Natural killer cell (primary cell): ENCODE data around the gene ME1. TPM values are rescaled to one million over a fixed set of nuclear protein-coding genes. Genes with fewer than 3 reads are reported as not detected.

Experiments used
- ATAC-seq, 3 donors: fragments of 150-1000 bp in 2 of 3; fragments of 200-7000 bp in 1 of 3; cut with Tn5 transposase; 1 replicate in 1 of 3; 2 replicates in 2 of 3; pipeline ENCODE4 v1.10.0; 2021; ENCODE audit warnings: mild to moderate bottlenecking in 2 of 3, moderate library complexity in 2 of 3
- DNase-seq, 2 donors: peaks; one replicate each; pipeline versions ENCODE4 v3.0.0 to v3.0.0-alpha.2; 2013 to 2021; ENCODE audit warnings: mixed read lengths in 1 of 2
- H3K27ac ChIP-seq: one replicate; pipeline ENCODE4 v1.5.1; 2013; ENCODE audit warnings: mild to moderate bottlenecking, low read length
- H3K27me3 ChIP-seq: one replicate; pipeline ENCODE4 v1.6.1; 2013; ENCODE audit warnings: low read length; ENCODE audit not compliant: control insufficient read depth, insufficient read depth
- H3K36me3 ChIP-seq: one replicate; pipeline ENCODE4 v1.6.1; 2013; ENCODE audit warnings: low read length; ENCODE audit not compliant: control insufficient read depth, insufficient read depth
- H3K4me1 ChIP-seq: one replicate; pipeline ENCODE4 v1.6.1; 2013; ENCODE audit warnings: low read length; ENCODE audit not compliant: control insufficient read depth, insufficient read depth
- H3K4me3 ChIP-seq: one replicate; pipeline ENCODE4 v1.5.1; 2013; ENCODE audit warnings: low read length
- H3K9me3 ChIP-seq: one replicate; pipeline ENCODE4 v1.6.1; 2013; ENCODE audit warnings: low read length; ENCODE audit not compliant: control insufficient read depth, insufficient read depth
- H3K27ac Mint-ChIP-seq, 2 donors: one replicate each; pipeline ENCODE4 v1.8.0; 2022; ENCODE audit warnings: mild to moderate bottlenecking in 2 of 2, mixed read lengths in 2 of 2, moderate library complexity in 1 of 2
- H3K27me3 Mint-ChIP-seq, 2 donors: one replicate each; pipeline ENCODE4 v1.8.0; 2022; ENCODE audit warnings: low read depth in 2 of 2, mixed read lengths in 2 of 2
- H3K36me3 Mint-ChIP-seq: one replicate; pipeline ENCODE4 v1.8.0; 2022; ENCODE audit warnings: mixed read lengths
- H3K4me1 Mint-ChIP-seq, 2 donors: one replicate each; pipeline ENCODE4 v1.8.0; 2022; ENCODE audit warnings: mixed read lengths in 2 of 2
- H3K4me3 Mint-ChIP-seq: one replicate; pipeline ENCODE4 v1.8.0; 2022; ENCODE audit warnings: mild to moderate bottlenecking, moderate library complexity, mixed read lengths
- H3K9me3 Mint-ChIP-seq, 2 donors: one replicate each; pipeline ENCODE4 v1.8.0; 2022; ENCODE audit warnings: mixed read lengths in 2 of 2
- CTCF ChIP-seq: fragments of 200-600 bp; IDR thresholded peaks from one replicate; pipeline ENCODE4 v1.8.0; 2022; ENCODE audit warnings: antibody characterized with exemption
- WGBS: methylation state at CpG from one replicate; pipeline ENCODE4 v1.1.7; 2013; ENCODE audit warnings: missing lambda C conversion rate; ENCODE audit not compliant: insufficient coverage; 5-methylcytosine and 5-hydroxymethylcytosine counted together
- intact Hi-C: fragments of 100-400 bp; cut with micrococcal nuclease; formaldehyde crosslinking; loops from one replicate; pipeline ENCODE4 v1.14.2; 2022
- total RNA-seq, 4 donors: library from RNA; stranded (reverse); fragments of 120-200 nt in 1 of 4; gene quantifications; one replicate each; pipeline versions ENCODE4 v1.2.3 to v1.2.4, GENCODE V29; 2013 to 2022

The ME1 gene
- total RNA-seq, 3 donors from 2014 or later (not counting 1 experiment from before 2014, with no cell fraction given), result 0.14 to 0.32 TPM; not detected in 1

DNA sequence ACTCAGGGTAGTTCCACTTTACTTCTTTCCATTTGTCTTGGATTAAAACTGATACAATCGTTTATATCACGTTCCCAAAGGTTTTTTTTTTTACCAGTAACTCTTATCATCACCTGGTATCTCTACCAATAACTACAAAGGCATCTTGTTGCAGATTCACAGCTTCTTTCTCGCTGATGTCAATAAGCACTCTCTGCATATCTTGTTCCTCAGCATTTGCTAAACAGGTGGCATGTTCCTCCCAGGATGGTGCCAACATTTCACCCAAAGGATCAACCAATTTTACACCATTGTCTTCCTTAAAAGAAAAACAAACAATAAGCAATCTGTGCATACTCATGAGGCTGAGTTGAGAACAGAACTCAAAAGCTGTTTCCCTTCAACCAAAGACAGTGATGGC lies 242.3 kb downstream of the ME1 start:
- 90% methylated on average over 3 of the region's 3 CpGs for WGBS
- Histone ChIP-seq H3K9me3 (no peaks in the 10 kb centered on the region), H3K27me3 (no peaks in the 10 kb centered on the region), H3K36me3 (peaks cover 11% of the 10 kb centered on the region), H3K27ac (no peak overlapping the region), H3K4me1 (peaks cover 10% of the 10 kb centered on the region), H3K4me3 (no peak overlapping the region)
- ATAC-seq (no peak), DNase-seq (no peak)
- no peak overlapping the region for H3K27ac Mint-ChIP-seq
- no peaks in the 10 kb centered on the region for H3K9me3 Mint-ChIP-seq
- TF ChIP-seq CTCF, result no peak
- H3K4me3 Mint-ChIP-seq, result no peak overlapping the region
- H3K27me3 Mint-ChIP-seq, result no peaks in the 10 kb centered on the region
- peaks cover 7% of the 10 kb centered on the region for H3K36me3 Mint-ChIP-seq
- H3K4me1 Mint-ChIP-seq, result peaks cover 10 to 19% of the 10 kb centered on the region in 2 donors
- intact Hi-C loops, result no loop called here

GRCh38 chr6:83185096-83185495 lies 245.8 kb downstream of the ME1 start:
- Mint-ChIP-seq H3K4me1 (peaks cover 0 to 7% of the 10 kb centered on the region in 2 donors), H3K9me3 (no peaks in the 10 kb centered on the region), H3K27me3 (no peaks in the 10 kb centered on the region), H3K27ac (no peak overlapping the region), H3K4me3 (no peak overlapping the region), H3K36me3 (peaks cover 14% of the 10 kb centered on the region)
- H3K4me3 ChIP-seq, result no peak overlapping the region
- H3K36me3 ChIP-seq, result peaks cover 24% of the 10 kb centered on the region
- DNase-seq, result no peak
- H3K4me1 ChIP-seq, result no peaks in the 10 kb centered on the region
- ATAC-seq, result no peak
- H3K27me3 ChIP-seq, result no peaks in the 10 kb centered on the region
- TF ChIP-seq CTCF, result no peak
- H3K9me3 ChIP-seq, result no peaks in the 10 kb centered on the region
- no peak overlapping the region for H3K27ac ChIP-seq
- WGBS, result 93% methylated on average over 2 of the region's 2 CpGs
- intact Hi-C loops, result no loop called here

GRCh38 chr6:83183082-83183828 lies 247.6 kb downstream of the ME1 start:
- H3K36me3 ChIP-seq, result peaks cover 28% of the 10 kb centered on the region
- Mint-ChIP-seq H3K4me3 (no peak overlapping the region), H3K4me1 (peaks cover 0 to 7% of the 10 kb centered on the region in 2 donors), H3K27me3 (no peaks in the 10 kb centered on the region), H3K9me3 (no peaks in the 10 kb centered on the region), H3K36me3 (peaks cover 14% of the 10 kb centered on the region), H3K27ac (no peak overlapping the region)
- WGBS, result 88% methylated on average over 9 of the region's 9 CpGs
- no peaks in the 10 kb centered on the region for H3K4me1 ChIP-seq
- no peaks in the 10 kb centered on the region for H3K27me3 ChIP-seq
- no peaks in the 10 kb centered on the region for H3K9me3 ChIP-seq
- H3K4me3 ChIP-seq, result no peak overlapping the region
- no peak for TF ChIP-seq CTCF
- intact Hi-C loops, result no loop called here
- H3K27ac ChIP-seq, result no peak overlapping the region
- no peak for ATAC-seq
- no peak for DNase-seq

GRCh38 chr6:83182114-83182513 lies 248.7 kb downstream of the ME1 start:
- H3K27me3 Mint-ChIP-seq, result no peaks in the 10 kb centered on the region
- Histone ChIP-seq H3K4me3 (no peak overlapping the region), H3K27me3 (no peaks in the 10 kb centered on the region), H3K4me1 (no peaks in the 10 kb centered on the region), H3K36me3 (peaks cover 37% of the 10 kb centered on the region), H3K9me3 (no peaks in the 10 kb centered on the region), H3K27ac (no peak overlapping the region)
- no peak for TF ChIP-seq CTCF
- ATAC-seq (no peak), DNase-seq (no peak)
- H3K9me3 Mint-ChIP-seq, result no peaks in the 10 kb centered on the region
- WGBS, result 100% methylated on average over 1 of the region's 1 CpG
- peaks cover 0 to 7% of the 10 kb centered on the region in 2 donors for H3K4me1 Mint-ChIP-seq
- H3K36me3 Mint-ChIP-seq, result peaks cover 14% of the 10 kb centered on the region
- intact Hi-C loops, result no loop called here
- H3K4me3 Mint-ChIP-seq, result no peak overlapping the region
- no peak overlapping the region for H3K27ac Mint-ChIP-seq
